Ovary (tissue), 3 donors: ENCODE results near the gene PTPRN2.

Experiments
- CTCF ChIP-seq, 3 donors: fragments of 450-650 bp in 2 of 3; fragments of 200-600 bp in 1 of 3; IDR thresholded peaks; one replicate each; pipeline versions ENCODE4 v1.5.1 to v1.8.0; 2016 to 2022; ENCODE audit warnings: antibody characterized with exemption in 3 of 3, mild to moderate bottlenecking in 1 of 3
- EP300 ChIP-seq: sonication (generic); formaldehyde crosslinking; IDR thresholded peaks from one replicate; pipeline ENCODE4 v1.6.1; 2017; ENCODE audit warnings: antibody characterized with exemption
- POLR2A ChIP-seq: fragments of 450-650 bp; IDR thresholded peaks from one replicate; pipeline ENCODE4 v1.6.1; 2017; ENCODE audit warnings: antibody characterized with exemption, mild to moderate bottlenecking, moderate library complexity
- donor health status: DM: no; HTN: no; CAD: no.

GRCh38 chr7:157735826-157736225, 851.8 kb downstream of the PTPRN2 start:
- TF ChIP-seq POLR2A: no peak
- no peak for TF ChIP-seq CTCF (IDR thresholded peaks at IDR 0.05)
- TF ChIP-seq EP300: no peak
